Measurements from ENCODE around the gene EPHX1.
"Not testable (repeated sequence)": the region's sequence is repeated elsewhere in the genome, so short reads cannot be mapped to it uniquely, and the experiment has no call there.

The EPHX1 gene

GRCh38 chr1:225777583-225778336 is 32.2 kb upstream of the EPHX1 start, which contains the start of gene SRP9:
Gene SRP9, plus strand, starts transcription at chr1:225777826. Its CDS starts 115 bp downstream, at chr1:225777941.
- peak; percentile 100 for DNase-seq (ENCODE audit: low spot score)

GRCh38 chr1:225778337-225778669 is 31.6 kb upstream of the EPHX1 start:
- DNase-seq (ENCODE audit: low spot score): no peak

- DNase-seq (ENCODE audit: low spot score): not testable (repeated sequence)
These were observed 30.8 kb upstream of the EPHX1 start for GRCh38 chr1:225779165-225779564.

- no peak for DNase-seq (ENCODE audit: low spot score)
These were observed 29.8 kb upstream of the EPHX1 start for GRCh38 chr1:225780134-225780533.

- no peak for DNase-seq (ENCODE audit: low spot score)
These were observed 29.3 kb upstream of the EPHX1 start for GRCh38 chr1:225780630-225781029.

GRCh38 chr1:225789142-225789541 is 20.8 kb upstream of the EPHX1 start:
- not testable (repeated sequence) for DNase-seq (ENCODE audit: low spot score)

GRCh38 chr1:225794954-225795353 is 15.0 kb upstream of the EPHX1 start:
- no peak for DNase-seq (ENCODE audit: low spot score)

GRCh38 chr1:225796097-225796496 is 13.8 kb upstream of the EPHX1 start:
- not testable (repeated sequence) for DNase-seq (ENCODE audit: low spot score)

- not testable (repeated sequence) for DNase-seq (ENCODE audit: low spot score)
These were observed 8.8 kb upstream of the EPHX1 start for GRCh38 chr1:225801146-225801545.

- no peak for DNase-seq (ENCODE audit: low spot score)
These were observed 3.7 kb upstream of the EPHX1 start for GRCh38 chr1:225806249-225806648.

- DNase-seq (ENCODE audit: low spot score): not testable (repeated sequence)
These were observed 3.2 kb upstream of the EPHX1 start for GRCh38 chr1:225806736-225807135.

- no peak for DNase-seq (ENCODE audit: low spot score)
These were observed 1.8 kb upstream of the EPHX1 start for GRCh38 chr1:225808136-225808535.

GRCh38 chr1:225810579-225811538 is 935 bp downstream of the EPHX1 start:
- peak; percentile 53 for DNase-seq (ENCODE audit: low spot score)

GRCh38 chr1:225811622-225812487 is 1.9 kb downstream of the EPHX1 start:
- DNase-seq (ENCODE audit: low spot score): peak; percentile 61

- no peak for DNase-seq (ENCODE audit: low spot score)
These were observed 2.7 kb downstream of the EPHX1 start for GRCh38 chr1:225812488-225813213.

- no peak for DNase-seq (ENCODE audit: low spot score)
These were observed 3.5 kb downstream of the EPHX1 start for GRCh38 chr1:225813214-225813964.

- DNase-seq (ENCODE audit: low spot score): no peak
These were observed 4.5 kb downstream of the EPHX1 start for GRCh38 chr1:225814381-225814780.

GRCh38 chr1:225815090-225815489 is 5.2 kb downstream of the EPHX1 start:
- not testable (repeated sequence) for DNase-seq (ENCODE audit: low spot score)

- no peak for DNase-seq (ENCODE audit: low spot score)
These were observed 5.7 kb downstream of the EPHX1 start for GRCh38 chr1:225815526-225816178.

Data from ecto neural progenitor cell (in vitro differentiated cells).